Activated naive CD8-positive, alpha-beta T cell treated with anti-CD3 and anti-CD28 coated beads, Interleukin-2, amount 50 U/mL, for 24 hours (primary cell): ENCODE results near the gene YAP1.

ENCODE experiments used
- ATAC-seq: fragments of 150-1000 bp; cut with Tn5 transposase; one replicate; pipeline ENCODE4 v1.10.0; 2021
- DNase-seq: peaks from one replicate; pipeline ENCODE4 v3.0.0; 2021
- H3K27ac Mint-ChIP-seq: one replicate; pipeline ENCODE4 v1.8.0; 2021; ENCODE audit warnings: mild to moderate bottlenecking, mixed read lengths
- H3K27me3 Mint-ChIP-seq: one replicate; pipeline ENCODE4 v1.8.0; 2021; ENCODE audit warnings: mixed read lengths
- H3K36me3 Mint-ChIP-seq: one replicate; pipeline ENCODE4 v1.8.0; 2021; ENCODE audit warnings: low read depth, mixed read lengths
- H3K4me1 Mint-ChIP-seq: one replicate; pipeline ENCODE4 v1.8.0; 2021; ENCODE audit warnings: mixed read lengths
- H3K4me3 Mint-ChIP-seq: one replicate; pipeline ENCODE4 v1.8.0; 2021; ENCODE audit warnings: mild to moderate bottlenecking, moderate library complexity, mixed read lengths
- H3K9me3 Mint-ChIP-seq: one replicate; pipeline ENCODE4 v1.8.0; 2021; ENCODE audit warnings: mixed read lengths

Gene YAP1

DNA sequence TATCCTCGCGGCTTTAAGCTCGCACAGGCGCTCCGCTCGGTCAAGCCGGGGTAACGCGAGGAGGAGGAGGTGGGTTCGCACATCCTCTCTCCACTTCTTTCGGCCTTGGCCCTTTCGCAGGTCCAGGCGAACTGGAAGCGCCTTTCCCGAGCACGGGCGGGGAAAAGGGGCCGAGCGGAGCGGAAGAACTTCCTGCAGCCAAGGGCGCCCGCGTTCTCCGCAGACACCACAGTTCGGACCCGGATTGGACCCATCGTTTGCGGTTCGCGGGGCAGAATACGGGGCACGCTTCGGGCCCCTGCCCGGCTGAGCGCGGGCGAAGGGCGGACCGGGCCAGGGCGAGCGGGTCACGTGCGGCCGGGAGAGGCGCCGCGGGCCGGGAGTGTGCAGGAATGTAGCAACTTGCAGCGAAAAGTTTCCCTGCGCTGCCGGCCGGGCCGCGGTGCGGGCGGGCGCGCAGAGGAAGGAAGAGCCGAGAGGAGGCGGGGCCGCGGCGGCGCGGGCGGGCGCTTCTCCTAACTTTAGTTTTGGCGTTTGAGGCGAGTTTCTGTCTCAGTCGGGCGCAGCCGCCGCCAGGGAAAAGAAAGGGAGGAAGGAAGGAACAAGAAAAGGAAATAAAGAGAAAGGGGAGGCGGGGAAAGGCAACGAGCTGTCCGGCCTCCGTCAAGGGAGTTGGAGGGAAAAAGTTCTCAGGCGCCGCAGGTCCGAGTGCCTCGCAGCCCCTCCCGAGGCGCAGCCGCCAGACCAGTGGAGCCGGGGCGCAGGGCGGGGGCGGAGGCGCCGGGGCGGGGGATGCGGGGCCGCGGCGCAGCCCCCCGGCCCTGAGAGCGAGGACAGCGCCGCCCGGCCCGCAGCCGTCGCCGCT lies at the start of gene YAP1:
YAP1 (plus strand) TSS at position 552 of the 865 bp plus-strand sequence. CDS start 402 bp downstream, outside the sequence.
- H3K27ac Mint-ChIP-seq, result no peak within 1 kb of the TSS
- ATAC-seq (peak; percentile 51), DNase-seq (peak; percentile 76)
- peak within 1 kb of the TSS; percentile 86 for H3K4me3 Mint-ChIP-seq
- no peaks in the 10 kb centered on the region for H3K36me3 Mint-ChIP-seq
- peaks cover 56% of the 10 kb centered on the region for H3K27me3 Mint-ChIP-seq
- peaks cover 13% of the 10 kb centered on the region for H3K4me1 Mint-ChIP-seq
- no peaks in the 10 kb centered on the region for H3K9me3 Mint-ChIP-seq

DNA sequence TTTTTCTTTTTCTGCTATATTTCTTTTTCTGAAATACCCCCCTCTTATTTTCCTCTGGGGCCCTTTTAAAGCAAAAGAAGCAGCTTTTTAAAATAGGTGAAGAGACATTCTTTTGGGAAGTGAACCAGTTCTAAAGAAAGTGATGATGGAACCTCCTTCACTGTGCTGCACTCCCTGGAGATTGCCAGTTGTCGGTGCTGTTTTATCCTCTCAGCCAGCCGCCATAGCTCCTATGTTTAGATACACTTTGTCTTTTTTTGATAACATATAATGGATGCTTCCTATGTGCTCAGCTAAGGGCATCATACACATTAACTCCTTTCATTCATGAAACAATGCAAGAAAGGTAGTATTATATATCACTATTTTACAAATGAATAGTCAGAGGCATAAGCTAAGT lies 49.0 kb upstream of the YAP1 start:
- Mint-ChIP-seq H3K36me3 (no peaks in the 10 kb centered on the region), H3K4me3 (no peak overlapping the region), H3K27me3 (peaks cover 6% of the 10 kb centered on the region), H3K27ac (no peak overlapping the region), H3K9me3 (no peaks in the 10 kb centered on the region), H3K4me1 (no peaks in the 10 kb centered on the region)
- no peak for ATAC-seq
- DNase-seq, result no peak

- DNase-seq (no peak), ATAC-seq (no peak)
- Mint-ChIP-seq H3K36me3 (no peaks in the 10 kb centered on the region), H3K9me3 (no peaks in the 10 kb centered on the region), H3K27me3 (peaks cover 6% of the 10 kb centered on the region), H3K4me3 (no peak overlapping the region), H3K4me1 (no peaks in the 10 kb centered on the region), H3K27ac (no peak overlapping the region)
Measured at GRCh38 chr11:102062106-102062505, 48.1 kb upstream of the YAP1 start.

DNA sequence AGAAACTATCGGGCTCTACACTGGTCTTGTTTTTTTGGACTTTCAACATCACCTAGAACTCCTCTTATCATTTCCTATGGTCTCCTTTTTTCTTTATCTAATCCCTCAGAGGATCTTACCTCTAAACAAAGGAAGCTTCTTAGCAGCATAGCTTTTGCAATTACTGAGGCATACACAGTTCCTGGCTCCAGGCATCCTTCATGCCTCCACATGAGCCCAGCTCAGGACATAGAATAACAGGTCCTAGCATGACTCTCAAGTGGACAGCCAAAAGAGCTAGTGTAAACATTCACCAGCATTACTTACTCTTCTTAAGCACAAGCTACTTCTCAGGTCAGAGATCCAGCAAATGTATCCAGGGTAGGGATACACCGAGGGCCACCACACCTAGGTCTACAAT lies 45.9 kb upstream of the YAP1 start:
- H3K9me3 Mint-ChIP-seq, result no peaks in the 10 kb centered on the region

GRCh38 chr11:102070766-102071165 lies 39.5 kb upstream of the YAP1 start:
- DNase-seq (no peak), ATAC-seq (no peak)
- H3K9me3 Mint-ChIP-seq, result peaks cover 29% of the 10 kb centered on the region
- peaks cover 2% of the 10 kb centered on the region for H3K27me3 Mint-ChIP-seq
- H3K36me3 Mint-ChIP-seq, result no peaks in the 10 kb centered on the region
- H3K4me1 Mint-ChIP-seq, result no peaks in the 10 kb centered on the region
- no peak overlapping the region for H3K27ac Mint-ChIP-seq
- no peak overlapping the region for H3K4me3 Mint-ChIP-seq

More for the DNA sequence above, 45.9 kb upstream of the YAP1 start:
- H3K27ac Mint-ChIP-seq, result no peak overlapping the region
- peaks cover 6% of the 10 kb centered on the region for H3K27me3 Mint-ChIP-seq
- H3K4me3 Mint-ChIP-seq, result no peak overlapping the region
- DNase-seq (no peak), ATAC-seq (no peak)
- no peaks in the 10 kb centered on the region for H3K36me3 Mint-ChIP-seq
- no peaks in the 10 kb centered on the region for H3K4me1 Mint-ChIP-seq

- DNase-seq, result no peak
- Mint-ChIP-seq H3K27me3 (peaks cover 3% of the 10 kb centered on the region), H3K36me3 (no peaks in the 10 kb centered on the region), H3K4me1 (no peaks in the 10 kb centered on the region), H3K27ac (no peak overlapping the region), H3K9me3 (peaks cover 29% of the 10 kb centered on the region), H3K4me3 (no peak overlapping the region)
- ATAC-seq, result no peak
Measured at GRCh38 chr11:102071497-102072472, 38.5 kb upstream of the YAP1 start.

DNA sequence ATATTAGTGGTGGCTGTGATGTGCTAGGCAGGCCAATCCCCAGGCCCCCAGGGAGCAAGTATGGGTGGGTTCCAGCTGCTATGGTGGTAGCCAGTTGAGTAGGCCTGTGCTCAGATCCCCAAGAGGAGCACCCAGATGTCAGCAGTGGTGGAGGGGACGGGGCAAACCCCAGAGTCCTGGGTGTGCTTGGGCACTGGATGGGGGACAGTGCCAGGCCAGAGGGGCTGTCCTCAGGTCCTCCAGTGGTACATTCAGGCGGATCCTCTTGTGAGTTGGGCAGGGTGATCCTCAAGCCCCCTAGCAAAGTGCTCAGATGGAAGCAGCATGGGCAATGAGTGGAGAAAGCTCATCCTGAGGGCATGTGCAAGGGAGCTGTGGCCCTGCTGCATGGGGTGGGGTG lies 37.0 kb upstream of the YAP1 start:
- no peaks in the 10 kb centered on the region for H3K4me1 Mint-ChIP-seq
- ATAC-seq (no peak), DNase-seq (no peak)
- H3K4me3 Mint-ChIP-seq, result no peak overlapping the region
- peaks cover 29% of the 10 kb centered on the region for H3K9me3 Mint-ChIP-seq
- H3K27ac Mint-ChIP-seq, result no peak overlapping the region
- H3K36me3 Mint-ChIP-seq, result no peaks in the 10 kb centered on the region
- peaks cover 7% of the 10 kb centered on the region for H3K27me3 Mint-ChIP-seq

GRCh38 chr11:102079625-102080024 lies 30.6 kb upstream of the YAP1 start:
- DNase-seq (no peak), ATAC-seq (no peak)
- no peaks in the 10 kb centered on the region for H3K36me3 Mint-ChIP-seq
- H3K27me3 Mint-ChIP-seq, result peaks cover 12% of the 10 kb centered on the region
- no peaks in the 10 kb centered on the region for H3K9me3 Mint-ChIP-seq
- H3K27ac Mint-ChIP-seq, result no peak overlapping the region
- no peak overlapping the region for H3K4me3 Mint-ChIP-seq
- no peaks in the 10 kb centered on the region for H3K4me1 Mint-ChIP-seq

- ATAC-seq, result no peak
- Mint-ChIP-seq H3K4me1 (no peaks in the 10 kb centered on the region), H3K9me3 (no peaks in the 10 kb centered on the region), H3K4me3 (no peak overlapping the region), H3K36me3 (no peaks in the 10 kb centered on the region), H3K27ac (no peak overlapping the region), H3K27me3 (peaks cover 11% of the 10 kb centered on the region)
- no peak for DNase-seq
Measured at GRCh38 chr11:102081313-102081712, 28.9 kb upstream of the YAP1 start.

- Mint-ChIP-seq H3K4me1 (no peaks in the 10 kb centered on the region), H3K4me3 (no peak overlapping the region), H3K27ac (no peak overlapping the region), H3K27me3 (peaks cover 2% of the 10 kb centered on the region), H3K36me3 (no peaks in the 10 kb centered on the region), H3K9me3 (peaks cover 4% of the 10 kb centered on the region)
- ATAC-seq (no peak), DNase-seq (no peak)
Measured at GRCh38 chr11:102085864-102086551, 24.2 kb upstream of the YAP1 start.

- no peak overlapping the region for H3K4me3 Mint-ChIP-seq
- no peaks in the 10 kb centered on the region for H3K4me1 Mint-ChIP-seq
- H3K27me3 Mint-ChIP-seq, result peaks cover 6% of the 10 kb centered on the region
- no peaks in the 10 kb centered on the region for H3K9me3 Mint-ChIP-seq
- DNase-seq, result no peak
- ATAC-seq, result no peak
- no peak overlapping the region for H3K27ac Mint-ChIP-seq
- no peaks in the 10 kb centered on the region for H3K36me3 Mint-ChIP-seq
Measured at GRCh38 chr11:102097186-102097585, 13.1 kb upstream of the YAP1 start.

DNA sequence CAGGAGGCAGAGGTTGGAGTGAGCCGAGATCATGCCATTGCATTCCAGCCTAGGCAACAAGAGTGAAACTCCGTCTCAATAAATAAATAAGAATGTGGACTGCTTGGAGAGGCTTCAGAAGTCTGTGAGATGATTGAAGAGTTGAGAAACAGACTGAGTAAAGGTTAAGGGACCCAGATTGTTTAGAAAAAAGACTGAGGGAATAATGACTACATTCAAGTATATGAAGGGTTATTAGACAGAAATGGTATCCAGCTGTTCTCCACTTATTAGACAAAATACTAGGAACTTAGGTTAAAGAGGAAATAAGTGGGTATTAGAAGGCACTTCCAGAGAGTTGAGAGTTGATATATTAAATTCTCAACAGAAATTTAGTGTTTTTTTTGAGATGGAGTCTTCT lies 10.5 kb upstream of the YAP1 start:
- Mint-ChIP-seq H3K27ac (no peak overlapping the region), H3K27me3 (peaks cover 9% of the 10 kb centered on the region), H3K36me3 (no peaks in the 10 kb centered on the region), H3K4me1 (no peaks in the 10 kb centered on the region), H3K4me3 (no peak overlapping the region), H3K9me3 (peaks cover 4% of the 10 kb centered on the region)
- DNase-seq, result no peak
- no peak for ATAC-seq

DNA sequence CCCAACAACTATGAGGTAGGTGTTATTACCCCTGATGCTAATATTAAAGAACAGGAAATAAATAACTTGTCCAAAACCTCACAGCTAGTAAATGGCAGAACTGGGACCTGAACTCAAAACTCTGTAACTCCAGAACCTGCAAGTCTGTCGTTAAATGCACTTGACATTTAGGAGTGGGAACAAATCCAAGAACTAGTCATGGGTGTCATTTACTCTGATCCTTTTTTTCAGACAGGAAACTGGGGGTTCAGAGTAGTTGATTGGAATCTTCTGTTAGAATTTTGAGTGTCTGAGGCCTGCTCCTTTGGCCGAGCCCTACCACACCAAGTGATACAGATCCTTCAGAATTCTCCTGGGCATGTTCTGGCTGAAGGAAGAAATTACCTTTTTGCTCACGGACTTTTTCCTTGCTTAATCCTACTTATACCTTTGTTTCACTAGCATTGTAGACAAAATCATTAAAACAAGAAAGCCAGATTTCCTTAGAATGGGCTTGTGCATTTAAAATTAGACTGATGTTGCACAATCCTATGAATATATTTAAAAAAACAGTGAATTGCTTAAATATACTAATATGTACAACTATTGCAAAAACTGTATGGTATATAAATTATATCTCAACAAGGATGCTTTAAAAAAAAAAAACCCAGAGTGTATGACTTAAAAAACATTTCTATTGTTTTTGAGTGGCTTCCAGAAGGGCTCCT lies 1.4 kb upstream of the YAP1 start:
- no peak overlapping the region for H3K27ac Mint-ChIP-seq
- peaks cover 4% of the 10 kb centered on the region for H3K9me3 Mint-ChIP-seq
- peaks cover 49% of the 10 kb centered on the region for H3K27me3 Mint-ChIP-seq
- no peaks in the 10 kb centered on the region for H3K36me3 Mint-ChIP-seq
- ATAC-seq (no peak), DNase-seq (no peak)
- H3K4me3 Mint-ChIP-seq, result no peak overlapping the region
- H3K4me1 Mint-ChIP-seq, result peaks cover 13% of the 10 kb centered on the region

DNA sequence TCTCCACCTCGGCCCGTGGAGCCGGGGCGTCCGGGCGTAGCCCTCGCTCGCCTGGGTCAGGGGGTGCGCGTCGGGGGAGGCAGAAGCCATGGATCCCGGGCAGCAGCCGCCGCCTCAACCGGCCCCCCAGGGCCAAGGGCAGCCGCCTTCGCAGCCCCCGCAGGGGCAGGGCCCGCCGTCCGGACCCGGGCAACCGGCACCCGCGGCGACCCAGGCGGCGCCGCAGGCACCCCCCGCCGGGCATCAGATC lies 439 bp downstream of the YAP1 start:
- peaks cover 60% of the 10 kb centered on the region for H3K27me3 Mint-ChIP-seq
- no peak overlapping the region for H3K4me3 Mint-ChIP-seq
- H3K4me1 Mint-ChIP-seq, result peaks cover 13% of the 10 kb centered on the region
- no peak for ATAC-seq
- no peak for DNase-seq
- no peak overlapping the region for H3K27ac Mint-ChIP-seq
- no peaks in the 10 kb centered on the region for H3K36me3 Mint-ChIP-seq
- H3K9me3 Mint-ChIP-seq, result no peaks in the 10 kb centered on the region
